IMR-90 (cell line): ENCODE results near the gene ZSCAN12. TPM values are rescaled to one million over a fixed set of nuclear protein-coding genes. Genes with fewer than 3 reads are reported as not detected.

Experiments
- ATAC-seq: fragments of 200-7000 bp; cut with Tn5 transposase; 2 replicates; pipeline ENCODE4 v1.9.1; 2020; ENCODE audit warnings: low read depth, mild to moderate bottlenecking, moderate library complexity
- BruUV-seq: library from RNA; stranded (reverse); fragments of 400-500 nt; replicated peaks from 2 replicates; lab custom pipeline; 2021; lab: Mats Ljungman, UMichigan
- CTCF ChIA-PET: fragments of 300-600 bp; formaldehyde crosslinking; extraction: SDS; loops from one replicate; lab custom pipeline; 2021; ENCODE audit warnings: antibody characterized with exemption; lab: Yijun Ruan, JAX
- POLR2A ChIA-PET: fragments of 300-600 bp; sonication (Branson Sonifier 250); formaldehyde crosslinking; loops from one replicate; lab custom pipeline; 2022; ENCODE audit warnings: antibody characterized with exemption; ENCODE audit not compliant: unreplicated experiment; lab: Charles Lee
- DNase-seq: peaks from one replicate; pipeline ENCODE4 v3.0.0; 2013
- H2AFZ ChIP-seq: replicated peaks from 2 replicates; pipeline ENCODE3; 2013; ENCODE audit warnings: low read length, mild to moderate bottlenecking; ENCODE audit not compliant: poor library complexity
- H2AK5ac ChIP-seq: 2 replicates; pipeline ENCODE4 v1.6.1; 2013; ENCODE audit warnings: low read depth, low read length, inconsistent platforms
- H2AK9ac ChIP-seq: replicated peaks from 2 replicates; pipeline ENCODE3; 2013; ENCODE audit warnings: mild to moderate bottlenecking, low read depth, low read length, moderate library complexity; ENCODE audit not compliant: poor library complexity
- H2BK120ac ChIP-seq: 2 replicates; pipeline ENCODE4 v1.6.1; 2013; ENCODE audit warnings: low read depth, low read length, inconsistent platforms
- H2BK15ac ChIP-seq: 3 replicates; pipeline ENCODE4 v1.6.1; 2013; ENCODE audit warnings: low read depth, low read length, inconsistent platforms
- H2BK20ac ChIP-seq: 2 replicates; pipeline ENCODE4 v1.6.1; 2013; ENCODE audit warnings: low read depth, mild to moderate bottlenecking, inconsistent platforms, low read length, moderate library complexity
- H2BK5ac ChIP-seq: 2 replicates; pipeline ENCODE4 v1.6.1; 2013; ENCODE audit warnings: mild to moderate bottlenecking, low read depth, low read length, inconsistent platforms; ENCODE audit not compliant: poor library complexity, severe bottlenecking
- H3K14ac ChIP-seq: replicated peaks from 2 replicates; pipeline ENCODE4 v1.6.1; 2013; ENCODE audit warnings: low read depth, low read length, inconsistent platforms
- H3K18ac ChIP-seq: 2 replicates; pipeline ENCODE4 v1.6.1; 2013; ENCODE audit warnings: low read depth, low read length, control low read depth
- H3K23ac ChIP-seq: 2 replicates; pipeline ENCODE4 v1.6.1; 2013; ENCODE audit warnings: low read depth, low read length, inconsistent platforms
- H3K27ac ChIP-seq: 2 replicates; pipeline ENCODE4 v1.5.1; 2013; ENCODE audit warnings: mild to moderate bottlenecking, control low read depth, low read length; ENCODE audit not compliant: insufficient read depth
- H3K27me3 ChIP-seq: 2 replicates; pipeline ENCODE4 v1.6.1; 2013; ENCODE audit warnings: low read length; ENCODE audit not compliant: control insufficient read depth, insufficient read depth
- H3K36me3 ChIP-seq: 2 replicates; pipeline ENCODE4 v1.6.1; 2013; ENCODE audit warnings: low read length, mixed read lengths; ENCODE audit not compliant: control insufficient read depth, insufficient read depth
- H3K4ac ChIP-seq: 2 replicates; pipeline ENCODE4 v1.6.1; 2013; ENCODE audit warnings: low read depth, low read length, inconsistent platforms
- H3K4me1 ChIP-seq: 2 replicates; pipeline ENCODE4 v1.6.1; 2013; ENCODE audit warnings: low read length, mixed read lengths; ENCODE audit not compliant: control insufficient read depth, insufficient read depth
- H3K4me2 ChIP-seq: 2 replicates; pipeline ENCODE4 v1.6.1; 2013; ENCODE audit warnings: low read depth, mild to moderate bottlenecking, control low read depth, low read length, moderate library complexity
- H3K4me3 ChIP-seq: 2 replicates; pipeline ENCODE4 v1.5.1; 2013; ENCODE audit warnings: low read depth, mild to moderate bottlenecking, control low read depth, low read length, moderate library complexity; ENCODE audit not compliant: insufficient read depth
- H3K56ac ChIP-seq: 2 replicates; pipeline ENCODE4 v1.6.1; 2013; ENCODE audit warnings: low read length, inconsistent platforms; ENCODE audit not compliant: insufficient read depth; ENCODE audit errors: extremely low read depth
- H3K79me1 ChIP-seq, 2 experiments: 2 replicates each; pipeline ENCODE4 v1.6.1; 2013; ENCODE audit warnings: low read length in 2 of 2, inconsistent platforms in 1 of 2, low read depth in 1 of 2
- H3K9ac ChIP-seq: 2 replicates; pipeline ENCODE4 v1.6.1; 2013; ENCODE audit warnings: low read depth, low read length, control low read depth
- H3K9me1 ChIP-seq: 2 replicates; pipeline ENCODE4 v1.6.1; 2013; ENCODE audit warnings: low read length, inconsistent platforms; ENCODE audit not compliant: insufficient read depth
- H3K9me3 ChIP-seq: 2 replicates; pipeline ENCODE4 v1.6.1; 2013; ENCODE audit warnings: low read length; ENCODE audit not compliant: control insufficient read depth, insufficient read depth
- H4K20me1 ChIP-seq: 2 replicates; pipeline ENCODE4 v1.6.1; 2013; ENCODE audit warnings: low read length, inconsistent platforms; ENCODE audit not compliant: insufficient read depth
- H4K5ac ChIP-seq: 2 replicates; pipeline ENCODE4 v1.6.1; 2013; ENCODE audit warnings: mild to moderate bottlenecking, low read depth, low read length, control low read depth
- H4K8ac ChIP-seq, 2 experiments: 2 replicates each; pipeline ENCODE4 v1.6.1; 2013; ENCODE audit warnings: low read depth in 2 of 2, low read length in 2 of 2, control low read depth in 1 of 2, inconsistent platforms in 1 of 2
- H4K91ac ChIP-seq: 2 replicates; pipeline ENCODE4 v1.6.1; 2013; ENCODE audit warnings: low read depth, low read length, inconsistent platforms; ENCODE audit not compliant: insufficient read depth
- BHLHE40 ChIP-seq: fragments of 150-350 bp; IDR thresholded peaks from 2 replicates; pipeline ENCODE4 v1.6.1; 2016; ENCODE audit warnings: mild to moderate bottlenecking, low read depth, low read length
- CEBPB ChIP-seq: IDR thresholded peaks from 2 replicates; pipeline ENCODE4 v1.6.1; 2012; ENCODE audit warnings: low read depth, low read length, improper control_type of control experiment
- CHD1 ChIP-seq: IDR thresholded peaks from 2 replicates; pipeline ENCODE4 v1.6.1; 2012; ENCODE audit warnings: low read depth, low read length, improper control_type of control experiment
- MAFK ChIP-seq: IDR thresholded peaks from 2 replicates; pipeline ENCODE4 v1.6.1; 2012; ENCODE audit warnings: low read depth, low read length, improper control_type of control experiment
- MXI1 ChIP-seq: IDR thresholded peaks from 2 replicates; pipeline ENCODE4 v1.6.1; 2012; ENCODE audit warnings: low read depth, mild to moderate bottlenecking, low read length, moderate library complexity, borderline replicate concordance
- POLR2A ChIP-seq: IDR thresholded peaks from 2 replicates; pipeline ENCODE4 v1.6.1; 2012; ENCODE audit warnings: mild to moderate bottlenecking, low read depth, low read length
- RAD21 ChIP-seq: IDR thresholded peaks from 2 replicates; pipeline ENCODE4 v1.6.1; 2012; ENCODE audit warnings: low read length, improper control_type of control experiment
- RCOR1 ChIP-seq: IDR thresholded peaks from 2 replicates; pipeline ENCODE4 v1.6.1; 2012; ENCODE audit warnings: mild to moderate bottlenecking, low read length, improper control_type of control experiment; ENCODE audit not compliant: insufficient replicate concordance
- RFX5 ChIP-seq: IDR thresholded peaks from 2 replicates; pipeline ENCODE4 v1.8.0; 2012; ENCODE audit warnings: low read depth, mild to moderate bottlenecking, low read length, moderate library complexity
- WGBS, 2 experiments: methylation state at CpG; one replicate each; pipeline versions ENCODE4 v1.1.5 to v1.1.7; 2013; ENCODE audit warnings: missing lambda C conversion rate in 2 of 2; ENCODE audit not compliant: insufficient read length in 1 of 2; ENCODE audit errors: extremely low coverage in 2 of 2; 5-methylcytosine and 5-hydroxymethylcytosine counted together
- dilution Hi-C: fragments of 300-500 bp; cut with HindIII; formaldehyde crosslinking; loops from one replicate; pipeline ENCODE4 v1.14.3; 2018; ENCODE audit warnings: low sequenced_read_pairs; ENCODE audit not compliant: unreplicated experiment
- in situ Hi-C: fragments of 300-500 bp; cut with MboI; formaldehyde crosslinking; loops from 3 replicates; pipeline ENCODE4 v1.14.3; 2019; ENCODE audit warnings: low sequenced_read_pairs, inconsistent platforms, mixed read lengths
- intact Hi-C: fragments of 100-400 bp; cut with micrococcal nuclease; formaldehyde crosslinking; loops from 2 replicates; pipeline ENCODE4 v1.10.0; 2022
- polyA plus RNA-seq, 3 experiments: library from polyadenylated mRNA; depleted of rRNA; stranded (reverse); fragments of >200 nt; gene quantifications; 2 replicates each; pipeline ENCODE4 v1.2.3, GENCODE V29; 2012; ENCODE audit warnings: low replicate concordance in 1 of 3
- total RNA-seq: library from RNA; depleted of rRNA; stranded (reverse); fragments of >200 nt; gene quantifications from 2 replicates; pipeline ENCODE4 v1.2.3, GENCODE V29; 2012
- TF ChIP-seq, protein P1 (sequence below): conservative IDR thresholded peaks from 2 replicates; pipeline ENCODE4 v1.5.1; 2012; ENCODE audit warnings: mild to moderate bottlenecking, low read depth, low read length, improper control_type of control experiment

ZSCAN12 gene
- total and polyA plus RNA-seq, 2 of the 4 experiments (the other 2 are of a cell fraction): 2.0 to 6.5 TPM

DNA sequence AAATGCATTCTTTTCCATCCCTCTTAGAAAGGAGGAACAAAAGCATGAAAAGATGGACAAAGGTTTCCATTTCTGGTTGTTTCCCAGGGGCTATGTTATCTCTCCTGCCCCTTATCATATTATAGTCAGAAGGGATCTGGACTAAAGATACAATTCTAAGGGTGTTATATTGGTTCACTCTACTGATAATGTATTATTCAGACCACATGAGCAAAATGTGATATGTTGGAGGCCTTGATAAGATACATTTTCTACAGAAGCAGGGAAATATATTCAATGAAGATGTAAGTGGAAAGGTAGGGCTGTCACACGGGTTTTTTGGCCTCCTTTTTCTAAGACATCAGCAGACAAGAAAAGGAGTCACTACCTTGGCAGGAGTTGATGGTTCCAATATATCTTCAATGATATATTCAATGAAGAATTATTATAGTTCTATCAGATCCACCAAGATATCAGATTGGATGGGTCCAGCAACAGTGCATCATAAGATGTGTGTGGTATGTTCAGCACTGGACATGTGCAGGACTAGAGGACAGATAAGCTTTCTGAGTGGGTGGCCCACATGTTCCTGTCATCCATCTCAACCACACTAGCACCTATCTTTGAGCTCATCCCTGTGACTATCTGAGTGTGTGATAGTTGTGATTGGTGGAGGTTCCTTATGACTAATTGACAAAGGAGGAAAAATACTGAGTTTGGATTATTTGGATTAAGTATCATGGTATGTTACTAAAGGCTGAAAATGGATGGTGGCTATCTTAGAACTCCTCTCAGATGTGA, 55.5 kb downstream of the ZSCAN12 start:
- H3K4me2 ChIP-seq: no peak overlapping the region

More for the DNA sequence above, 55.5 kb downstream of the ZSCAN12 start:
- H3K4me1 ChIP-seq: no peaks in the 10 kb centered on the region
- H4K8ac ChIP-seq: no peak overlapping the region
- H3K27ac ChIP-seq: no peak overlapping the region
- no peak overlapping the region for H2AK9ac ChIP-seq
- H3K23ac ChIP-seq: no peak overlapping the region
- intact Hi-C loops: no loop called here
- TF ChIP-seq MAFK (no peak), RFX5 (no peak), RAD21 (no peak), RCOR1 (no peak), MXI1 (no peak), BHLHE40 (no peak), CEBPB (no peak), POLR2A (no peak), CHD1 (no peak)
- TF ChIP-seq, protein P1, sequence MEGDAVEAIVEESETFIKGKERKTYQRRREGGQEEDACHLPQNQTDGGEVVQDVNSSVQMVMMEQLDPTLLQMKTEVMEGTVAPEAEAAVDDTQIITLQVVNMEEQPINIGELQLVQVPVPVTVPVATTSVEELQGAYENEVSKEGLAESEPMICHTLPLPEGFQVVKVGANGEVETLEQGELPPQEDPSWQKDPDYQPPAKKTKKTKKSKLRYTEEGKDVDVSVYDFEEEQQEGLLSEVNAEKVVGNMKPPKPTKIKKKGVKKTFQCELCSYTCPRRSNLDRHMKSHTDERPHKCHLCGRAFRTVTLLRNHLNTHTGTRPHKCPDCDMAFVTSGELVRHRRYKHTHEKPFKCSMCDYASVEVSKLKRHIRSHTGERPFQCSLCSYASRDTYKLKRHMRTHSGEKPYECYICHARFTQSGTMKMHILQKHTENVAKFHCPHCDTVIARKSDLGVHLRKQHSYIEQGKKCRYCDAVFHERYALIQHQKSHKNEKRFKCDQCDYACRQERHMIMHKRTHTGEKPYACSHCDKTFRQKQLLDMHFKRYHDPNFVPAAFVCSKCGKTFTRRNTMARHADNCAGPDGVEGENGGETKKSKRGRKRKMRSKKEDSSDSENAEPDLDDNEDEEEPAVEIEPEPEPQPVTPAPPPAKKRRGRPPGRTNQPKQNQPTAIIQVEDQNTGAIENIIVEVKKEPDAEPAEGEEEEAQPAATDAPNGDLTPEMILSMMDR: no peak
- H2BK5ac ChIP-seq: no peak overlapping the region
- no peak for DNase-seq
- H3K18ac ChIP-seq: no peak overlapping the region
- no peak for ATAC-seq
- in situ Hi-C loops: no loop called here
- H3K36me3 ChIP-seq: no peaks in the 10 kb centered on the region
- no peak overlapping the region for H2BK15ac ChIP-seq
- CTCF ChIA-PET: no interaction called here
- no peak overlapping the region for H4K91ac ChIP-seq
- H2AFZ ChIP-seq: no peak overlapping the region
- H3K27me3 ChIP-seq: peaks cover 16% of the 10 kb centered on the region
- no peak overlapping the region for H4K5ac ChIP-seq
- POLR2A ChIA-PET: no interaction called here
- no peak overlapping the region for H3K56ac ChIP-seq
- no peak overlapping the region for H2BK20ac ChIP-seq
- H3K4ac ChIP-seq: no peak overlapping the region
- no peak overlapping the region for H3K9ac ChIP-seq
- H3K14ac ChIP-seq: no peak overlapping the region
- no peaks in the 10 kb centered on the region for H3K9me3 ChIP-seq
- H3K79me1 ChIP-seq: no peaks in the 10 kb centered on the region
- no peak overlapping the region for H3K4me3 ChIP-seq
- H2BK120ac ChIP-seq: no peak overlapping the region
- H2AK5ac ChIP-seq: no peak overlapping the region
- H3K9me1 ChIP-seq: no peaks in the 10 kb centered on the region
- no CpG with 5 or more reads among the region's 1 CpG for WGBS, 2 experiments
- dilution Hi-C loops: no loop called here
- BruUV-seq: no TSS peak
- no peaks in the 10 kb centered on the region for H4K20me1 ChIP-seq
